ENCODE measurements around the gene ILKAP. TPM values are rescaled to one million over a fixed set of nuclear protein-coding genes. Genes with fewer than 3 reads are reported as not detected.

ILKAP gene
- total RNA-seq, 1 experiment from 2014 or later = 49.9 TPM

- Histone ChIP-seq H3K27me3 (ENCODE audit: control insufficient read depth, insufficient read depth, low read length) (no peaks in the 10 kb centered on the region), H3K4me3 (ENCODE audit: low read depth in 2 of 2, low read length in 2 of 2) (no peak overlapping the region), H3K27ac (ENCODE audit: low read length) (no peak overlapping the region), H3K4me1 (ENCODE audit: control insufficient read depth, insufficient read depth, low read length) (no peaks in the 10 kb centered on the region), H3K9me3 (ENCODE audit: control insufficient read depth, insufficient read depth, low read depth, low read length) (no peaks in the 10 kb centered on the region), H3K36me3 (ENCODE audit: control insufficient read depth, insufficient read depth, low read length) (no peaks in the 10 kb centered on the region)
- in situ Hi-C loops (cut with HindIII; ENCODE audit: low pct_unique_long_range_greater_than_20kb, low sequenced_read_pairs) (no loop called here), intact Hi-C loops (cut with micrococcal nuclease; ENCODE audit: unreplicated experiment) (no loop called here)
- DNase-seq (ENCODE audit: low read depth, low spot score) (no peak), ATAC-seq (no peak)
- BruUV-seq (replicated peaks) = no TSS peak
- TF ChIP-seq POLR2AphosphoS5 (IDR thresholded peaks at IDR 0.05; ENCODE audit: low read depth, low read length) (no peak), REST (IDR thresholded peaks at IDR 0.05; ENCODE audit: insufficient read depth in 1 of 2, low read depth in 2 of 2, low read length in 1 of 2) (no peak), TCF7L2 (IDR thresholded peaks at IDR 0.05; ENCODE audit: low read depth, low read length) (no peak), SIN3A (IDR thresholded peaks at IDR 0.05; ENCODE audit: borderline replicate concordance, insufficient read depth, low read depth, low read length) (no peak)
- TF ChIP-seq, protein P1, sequence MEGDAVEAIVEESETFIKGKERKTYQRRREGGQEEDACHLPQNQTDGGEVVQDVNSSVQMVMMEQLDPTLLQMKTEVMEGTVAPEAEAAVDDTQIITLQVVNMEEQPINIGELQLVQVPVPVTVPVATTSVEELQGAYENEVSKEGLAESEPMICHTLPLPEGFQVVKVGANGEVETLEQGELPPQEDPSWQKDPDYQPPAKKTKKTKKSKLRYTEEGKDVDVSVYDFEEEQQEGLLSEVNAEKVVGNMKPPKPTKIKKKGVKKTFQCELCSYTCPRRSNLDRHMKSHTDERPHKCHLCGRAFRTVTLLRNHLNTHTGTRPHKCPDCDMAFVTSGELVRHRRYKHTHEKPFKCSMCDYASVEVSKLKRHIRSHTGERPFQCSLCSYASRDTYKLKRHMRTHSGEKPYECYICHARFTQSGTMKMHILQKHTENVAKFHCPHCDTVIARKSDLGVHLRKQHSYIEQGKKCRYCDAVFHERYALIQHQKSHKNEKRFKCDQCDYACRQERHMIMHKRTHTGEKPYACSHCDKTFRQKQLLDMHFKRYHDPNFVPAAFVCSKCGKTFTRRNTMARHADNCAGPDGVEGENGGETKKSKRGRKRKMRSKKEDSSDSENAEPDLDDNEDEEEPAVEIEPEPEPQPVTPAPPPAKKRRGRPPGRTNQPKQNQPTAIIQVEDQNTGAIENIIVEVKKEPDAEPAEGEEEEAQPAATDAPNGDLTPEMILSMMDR (IDR thresholded peaks at IDR 0.05) = no peak
- ChIA-PET POLR2A (no interaction called here), CTCF (no interaction called here)
Measured at GRCh38 chr2:238150686-238151085, 52.8 kb downstream of the ILKAP start.

DNA sequence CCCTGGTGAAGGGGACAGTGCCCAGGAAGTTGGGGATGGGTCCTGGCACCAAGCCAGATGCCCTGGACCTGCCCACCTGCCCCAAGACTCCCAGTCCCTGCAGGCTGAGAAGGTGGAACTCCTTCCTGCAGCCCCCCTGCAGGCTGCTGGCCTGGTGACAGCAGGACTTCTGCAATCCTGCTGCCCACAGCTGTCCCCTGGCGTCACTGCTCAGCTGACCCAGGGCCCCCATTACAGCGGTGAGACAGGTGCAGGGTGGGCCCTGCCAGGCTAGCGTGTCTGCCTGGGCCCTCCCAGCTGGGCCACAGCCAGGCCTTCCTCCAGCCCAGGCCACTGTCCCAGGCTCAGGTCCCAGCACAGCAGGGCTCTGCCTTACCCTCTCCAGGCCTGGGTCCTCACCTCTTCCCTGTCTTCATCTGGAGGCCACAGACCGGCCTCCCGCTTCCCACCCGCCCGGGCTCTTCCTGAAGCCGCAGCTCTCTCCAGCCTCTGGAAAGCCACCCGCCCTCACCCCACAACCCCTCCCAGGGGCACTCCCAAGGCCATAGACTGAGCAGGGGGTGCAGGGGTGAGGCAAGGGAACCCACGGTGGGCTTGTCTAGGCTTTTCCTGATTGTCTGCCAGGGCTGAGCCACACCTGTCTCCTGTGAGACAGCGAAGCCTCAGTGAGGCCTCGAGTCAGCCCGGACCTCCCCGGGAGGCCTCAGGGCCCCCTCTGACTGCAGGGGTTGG, 53.5 kb downstream of the ILKAP start:
- TF ChIP-seq SIN3A (IDR thresholded peaks at IDR 0.05; ENCODE audit: borderline replicate concordance, insufficient read depth, low read depth, low read length) (no peak), REST (IDR thresholded peaks at IDR 0.05; ENCODE audit: insufficient read depth in 1 of 2, low read depth in 2 of 2, low read length in 1 of 2) (no peak), POLR2AphosphoS5 (IDR thresholded peaks at IDR 0.05; ENCODE audit: low read depth, low read length) (no peak), TCF7L2 (IDR thresholded peaks at IDR 0.05; ENCODE audit: low read depth, low read length) (no peak)
- TF ChIP-seq, protein P1 (IDR thresholded peaks at IDR 0.05) = no peak
- Histone ChIP-seq H3K27ac (ENCODE audit: low read length) (no peak overlapping the region), H3K9me3 (ENCODE audit: control insufficient read depth, insufficient read depth, low read depth, low read length) (no peaks in the 10 kb centered on the region), H3K27me3 (ENCODE audit: control insufficient read depth, insufficient read depth, low read length) (no peaks in the 10 kb centered on the region), H3K36me3 (ENCODE audit: control insufficient read depth, insufficient read depth, low read length) (no peaks in the 10 kb centered on the region), H3K4me1 (ENCODE audit: control insufficient read depth, insufficient read depth, low read length) (no peaks in the 10 kb centered on the region), H3K4me3 (ENCODE audit: low read depth in 2 of 2, low read length in 2 of 2) (no peak overlapping the region)
- no TSS peak for BruUV-seq (replicated peaks)
- ChIA-PET CTCF (no interaction called here), POLR2A (no interaction called here)
- in situ Hi-C loops (cut with HindIII; ENCODE audit: low pct_unique_long_range_greater_than_20kb, low sequenced_read_pairs) = no loop called here
- intact Hi-C loops (cut with micrococcal nuclease; ENCODE audit: unreplicated experiment) = no loop called here
- DNase-seq (ENCODE audit: low read depth, low spot score) (no peak), ATAC-seq (peak; percentile 34)

All from Panc1 (cell line).